A549 (cell line): Measurements from ENCODE around the gene MED9.

ENCODE experiments used
- CBX2 ChIP-seq: fragments of 200-600 bp; sonication (generic); IDR thresholded peaks from 2 replicates; pipeline ENCODE4 v1.6.1; 2016; ENCODE audit warnings: low read depth, mild to moderate bottlenecking, borderline replicate concordance
- CEBPB ChIP-seq, 2 experiments: fragments of >200 bp in 1 of 2; sonication (Bioruptor Twin) in 1 of 2; formaldehyde crosslinking in 1 of 2; IDR thresholded peaks; 2 replicates each; pipeline ENCODE4 v1.6.1; 2012 to 2016
- CHD4 ChIP-seq: fragments of 200-600 bp; sonication (generic); IDR thresholded peaks from 2 replicates; pipeline ENCODE4 v1.6.1; 2016; ENCODE audit warnings: antibody characterized with exemption, mild to moderate bottlenecking, borderline replicate concordance
- CTCF ChIP-seq: fragments of >200 bp; sonication (Bioruptor Twin); formaldehyde crosslinking; IDR thresholded peaks from 3 replicates; pipeline ENCODE4 v1.5.1; 2016
- ELK1 ChIP-seq: fragments of 150-350 bp; IDR thresholded peaks from 2 replicates; pipeline ENCODE4 v1.6.1; 2014; ENCODE audit warnings: low read depth, mild to moderate bottlenecking, low read length
- MAX ChIP-seq: IDR thresholded peaks from 2 replicates; pipeline ENCODE4 v1.6.1; 2012
- PHF8 ChIP-seq: fragments of 200-600 bp; sonication (generic); IDR thresholded peaks from 2 replicates; pipeline ENCODE4 v1.6.1; 2016; ENCODE audit warnings: low read depth, mild to moderate bottlenecking, antibody characterized with exemption, moderate library complexity, borderline replicate concordance
- RNF2 ChIP-seq: fragments of 200-600 bp; sonication (generic); IDR thresholded peaks from 2 replicates; pipeline ENCODE4 v1.6.1; 2016; ENCODE audit warnings: low read depth, mild to moderate bottlenecking, antibody characterized with exemption, moderate library complexity, borderline replicate concordance

GRCh38 chr17:17447264-17447663 is 29.5 kb upstream of the MED9 start:
- TF ChIP-seq ELK1, result no peak
- TF ChIP-seq RNF2, result no peak
- no peak for TF ChIP-seq CEBPB (IDR thresholded peaks at IDR 0.05)
- no peak for TF ChIP-seq CHD4
- no peak for TF ChIP-seq PHF8
- TF ChIP-seq CTCF, result no peak
- TF ChIP-seq CBX2, result no peak
- TF ChIP-seq MAX, result no peak
